T-cell (primary cell): ENCODE results near the gene TTC24. TPM values are rescaled to one million over a fixed set of nuclear protein-coding genes. Genes with fewer than 3 reads are reported as not detected.

Experiments used
- ATAC-seq, 4 experiments: fragments of 200-7000 bp in 3 of 4; fragments of 150-1000 bp in 1 of 4; cut with Tn5 transposase; replicated peaks in 1 of 4; 1 replicate in 3 of 4; 2 replicates in 1 of 4; pipeline ENCODE4 v1.10.0; 2021; ENCODE audit warnings: moderate library complexity in 3 of 4, mild to moderate bottlenecking in 2 of 4, moderate number of reproducible peaks in 1 of 4
- CTCF ChIA-PET, 2 donors: fragments of 300-600 bp; sonication (Branson Sonifier 250); formaldehyde crosslinking; loops; one replicate each; lab custom pipeline; 2022; ENCODE audit warnings: antibody characterized with exemption in 2 of 2; lab: Charles Lee
- POLR2A ChIA-PET, 2 donors: fragments of 300-600 bp; sonication (Branson Sonifier 250); formaldehyde crosslinking; loops; one replicate each; lab custom pipeline; 2022; ENCODE audit warnings: antibody characterized with exemption in 2 of 2; lab: Charles Lee
- DNase-seq, 35 experiments: peaks; one replicate each; pipeline versions ENCODE4 v3.0.0 to v3.0.0-alpha.2; 2013 to 2023
- H3K27ac ChIP-seq: one replicate; pipeline ENCODE4 v1.5.1; 2013; ENCODE audit warnings: low read length
- H3K27me3 ChIP-seq, 2 experiments: replicated peaks in 1 of 2; 1 replicate in 1 of 2; 2 replicates in 1 of 2; pipeline versions ENCODE4 v1.6.1 to v1.7.0; 2013; ENCODE audit warnings: low read length in 1 of 2, mixed read lengths in 1 of 2; ENCODE audit not compliant: control insufficient read depth in 2 of 2, insufficient read depth in 2 of 2; ENCODE audit errors: extremely low read depth in 1 of 2
- H3K36me3 ChIP-seq, 2 donors: 1 replicate in 1 of 2; 2 replicates in 1 of 2; pipeline versions ENCODE4 v1.6.1 to v1.7.0; 2013; ENCODE audit warnings: low read length in 1 of 2; ENCODE audit not compliant: control insufficient read depth in 2 of 2, insufficient read depth in 1 of 2; ENCODE audit errors: extremely low read depth in 1 of 2
- H3K4me1 ChIP-seq, 2 experiments: 1 replicate in 1 of 2; 2 replicates in 1 of 2; pipeline versions ENCODE4 v1.6.1 to v1.7.0; 2013; ENCODE audit warnings: low read length in 2 of 2, mixed read lengths in 1 of 2; ENCODE audit not compliant: insufficient read depth in 2 of 2, control insufficient read depth in 1 of 2; ENCODE audit errors: extremely low read depth in 1 of 2
- H3K4me3 ChIP-seq, 2 donors: 1 replicate in 1 of 2; 2 replicates in 1 of 2; pipeline versions ENCODE4 v1.5.1 to v1.7.0; 2013; ENCODE audit warnings: mild to moderate bottlenecking in 2 of 2, low read length in 1 of 2, moderate library complexity in 1 of 2; ENCODE audit not compliant: control insufficient read depth in 1 of 2; ENCODE audit errors: extremely low read depth in 1 of 2
- H3K9me3 ChIP-seq: 2 replicates; pipeline ENCODE4 v1.7.0; 2013
- H3K27ac Mint-ChIP-seq, 2 donors: one replicate each; pipeline ENCODE4 v1.8.0; 2020 to 2021; ENCODE audit warnings: mild to moderate bottlenecking in 2 of 2, mixed read lengths in 2 of 2
- H3K27me3 Mint-ChIP-seq, 2 donors: one replicate each; pipeline ENCODE4 v1.8.0; 2021 to 2022; ENCODE audit warnings: mixed read lengths in 2 of 2
- H3K36me3 Mint-ChIP-seq: one replicate; pipeline ENCODE4 v1.8.0; 2021; ENCODE audit warnings: mixed read lengths
- H3K4me1 Mint-ChIP-seq, 3 donors: one replicate each; pipeline ENCODE4 v1.8.0; 2020 to 2022; ENCODE audit warnings: mixed read lengths in 3 of 3, mild to moderate bottlenecking in 1 of 3
- H3K4me3 Mint-ChIP-seq, 3 donors: one replicate each; pipeline ENCODE4 v1.8.0; 2020 to 2022; ENCODE audit warnings: mild to moderate bottlenecking in 3 of 3, mixed read lengths in 3 of 3, moderate library complexity in 3 of 3
- H3K9me3 Mint-ChIP-seq, 3 donors: one replicate each; pipeline ENCODE4 v1.8.0; 2020 to 2022; ENCODE audit warnings: mixed read lengths in 3 of 3
- WGBS: methylation state at CpG from one replicate; pipeline ENCODE4 v1.1.5; 2013; ENCODE audit warnings: missing lambda C conversion rate; ENCODE audit not compliant: insufficient coverage; 5-methylcytosine and 5-hydroxymethylcytosine counted together
- total RNA-seq, 35 experiments: library from RNA in 6 of 35; stranded (reverse) in 6 of 35; fragments of 120-200 nt in 1 of 35; gene quantifications; one replicate each; pipeline versions ENCODE4 v1.2.1 to v1.2.4 and lab custom pipeline; 2013 to 2026

Gene TTC24
- total RNA-seq, 5 donors from 2014 or later (not counting 1 experiment from before 2014, with no cell fraction given), result 9.9 to 43.6 (median 16.4) TPM

GRCh38 chr1:156547434-156547833, 32.1 kb upstream of the TTC24 start:
- Histone ChIP-seq H3K27me3 (peaks cover 0 to 3% of the 10 kb centered on the region in 2 experiments), H3K4me1 (no peaks in the 10 kb centered on the region), H3K36me3 (no peaks in the 10 kb centered on the region), H3K4me3 (no peak overlapping the region), H3K9me3 (no peaks in the 10 kb centered on the region), H3K27ac (no peak overlapping the region)
- Mint-ChIP-seq H3K4me3 (no peak overlapping the region), H3K27me3 (no peaks in the 10 kb centered on the region), H3K36me3 (no peaks in the 10 kb centered on the region), H3K9me3 (no peaks in the 10 kb centered on the region), H3K4me1 (peaks cover 0 to 4% (median 0%) of the 10 kb centered on the region in 3 donors), H3K27ac (no peak overlapping the region)
- ChIA-PET POLR2A (no interaction called here), CTCF (no interaction called here)
- DNase-seq, result no peak
- 88% methylated on average over 1 of the region's 4 CpGs for WGBS
- ATAC-seq, result no peak

- Histone ChIP-seq H3K4me3 (no peak overlapping the region), H3K27ac (no peak overlapping the region), H3K4me1 (no peaks in the 10 kb centered on the region), H3K9me3 (no peaks in the 10 kb centered on the region), H3K27me3 (peaks cover 0 to 3% of the 10 kb centered on the region in 2 experiments), H3K36me3 (no peaks in the 10 kb centered on the region)
- Mint-ChIP-seq H3K4me1 (peaks cover 0 to 5% (median 0%) of the 10 kb centered on the region in 3 donors), H3K27me3 (no peaks in the 10 kb centered on the region), H3K9me3 (no peaks in the 10 kb centered on the region), H3K36me3 (no peaks in the 10 kb centered on the region), H3K4me3 (no peak overlapping the region), H3K27ac (no peak overlapping the region)
- 98% methylated on average over 4 of the region's 9 CpGs for WGBS
- ChIA-PET POLR2A (no interaction called here), CTCF (no interaction called here)
- DNase-seq (no peak), ATAC-seq (no peak)
Measured at GRCh38 chr1:156547982-156548381, 31.5 kb upstream of the TTC24 start.

DNA sequence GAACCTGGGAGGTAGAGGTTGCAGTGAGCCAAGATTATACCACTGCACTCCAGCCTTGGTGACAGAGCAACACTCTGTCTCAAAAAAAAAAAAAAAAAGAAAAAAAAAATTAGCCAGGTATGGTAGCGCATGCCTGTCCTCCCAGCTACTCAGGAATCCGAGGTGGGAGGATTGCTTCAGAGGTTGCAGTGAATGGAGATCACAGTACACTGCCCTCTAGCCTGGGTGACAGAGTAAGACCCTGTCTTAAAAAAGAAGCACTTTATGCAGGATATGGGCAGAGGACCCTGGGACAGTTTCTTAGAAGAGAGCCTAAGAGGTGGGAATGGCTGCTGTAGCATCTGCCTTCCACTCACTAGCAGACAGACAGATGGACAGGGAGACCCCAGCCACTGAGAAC, 30.1 kb upstream of the TTC24 start:
- H3K27me3 Mint-ChIP-seq, result no peaks in the 10 kb centered on the region
- Histone ChIP-seq H3K36me3 (no peaks in the 10 kb centered on the region), H3K27ac (no peak overlapping the region), H3K4me3 (no peak overlapping the region), H3K9me3 (no peaks in the 10 kb centered on the region), H3K27me3 (peaks cover 0 to 3% of the 10 kb centered on the region in 2 experiments), H3K4me1 (no peaks in the 10 kb centered on the region)
- peaks cover 2% of the 10 kb centered on the region for H3K36me3 Mint-ChIP-seq
- no peaks in the 10 kb centered on the region for H3K9me3 Mint-ChIP-seq
- H3K4me1 Mint-ChIP-seq, result peaks cover 0 to 8% (median 2%) of the 10 kb centered on the region in 3 donors
- 100% methylated on average over 2 of the region's 2 CpGs for WGBS
- DNase-seq, result peak in 1 of 35 experiments; percentile 17
- no peak for ATAC-seq
- ChIA-PET CTCF (interaction anchor here in 1 of 2 donors (0.6 kb wide), 1 partner anchor 63 kb away, joined by 3 read pairs; no protein-coding TSS in a partner anchor), POLR2A (no interaction called here)
- no peak overlapping the region for H3K4me3 Mint-ChIP-seq
- H3K27ac Mint-ChIP-seq, result peak overlapping the region in 1 of 2 donors; percentile 23

- whole genome bisulfite sequencing, result 100% methylated on average over 1 of the region's 1 CpG
- ChIA-PET CTCF (no interaction called here), POLR2A (no interaction called here)
- DNase-seq (no peak), ATAC-seq (no peak)
- H3K27me3 Mint-ChIP-seq, result no peaks in the 10 kb centered on the region
- no peak overlapping the region for H3K27ac Mint-ChIP-seq
- peaks cover 0 to 3% of the 10 kb centered on the region in 2 experiments for H3K27me3 ChIP-seq
- no peak overlapping the region for H3K27ac ChIP-seq
- no peaks in the 10 kb centered on the region for H3K9me3 Mint-ChIP-seq
- peaks cover 0 to 8% (median 2%) of the 10 kb centered on the region in 3 donors for H3K4me1 Mint-ChIP-seq
- H3K36me3 ChIP-seq, result no peaks in the 10 kb centered on the region
- H3K36me3 Mint-ChIP-seq, result peaks cover 2% of the 10 kb centered on the region
- H3K9me3 ChIP-seq, result no peaks in the 10 kb centered on the region
- no peaks in the 10 kb centered on the region for H3K4me1 ChIP-seq
- H3K4me3 ChIP-seq, result no peak overlapping the region
- no peak overlapping the region for H3K4me3 Mint-ChIP-seq
Measured at GRCh38 chr1:156549831-156550230, 29.7 kb upstream of the TTC24 start.

DNA sequence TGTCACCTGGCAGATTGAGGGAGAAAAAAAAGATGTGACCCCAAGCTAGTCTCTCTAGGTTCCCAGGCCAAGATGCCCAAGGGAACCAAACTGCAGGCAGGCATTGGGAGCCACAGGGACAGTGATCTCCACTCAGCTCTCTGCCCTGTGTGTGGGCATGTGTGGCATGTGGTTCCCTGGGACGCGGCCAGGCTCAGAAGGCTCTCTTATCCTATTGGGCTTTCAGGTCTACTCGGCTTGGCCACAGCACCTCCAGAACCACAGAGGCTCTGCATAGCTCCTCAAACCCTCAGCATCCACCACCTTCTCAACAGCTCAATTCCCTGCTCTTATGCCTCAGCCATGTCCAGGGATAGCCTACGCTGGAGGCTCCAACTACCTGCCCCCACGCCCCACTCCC, 29.2 kb upstream of the TTC24 start:
- H3K27me3 ChIP-seq, result peaks cover 0 to 3% of the 10 kb centered on the region in 2 experiments
- DNase-seq (no peak), ATAC-seq (no peak)
- no peaks in the 10 kb centered on the region for H3K36me3 ChIP-seq
- no peak overlapping the region for H3K27ac ChIP-seq
- Mint-ChIP-seq H3K27ac (no peak overlapping the region), H3K27me3 (no peaks in the 10 kb centered on the region), H3K4me1 (peaks cover 0 to 8% (median 2%) of the 10 kb centered on the region in 3 donors), H3K4me3 (no peak overlapping the region), H3K36me3 (peaks cover 2% of the 10 kb centered on the region), H3K9me3 (no peaks in the 10 kb centered on the region)
- 100% methylated on average over 3 of the region's 5 CpGs for WGBS
- no peaks in the 10 kb centered on the region for H3K9me3 ChIP-seq
- no peaks in the 10 kb centered on the region for H3K4me1 ChIP-seq
- POLR2A ChIA-PET, result no interaction called here
- H3K4me3 ChIP-seq, result no peak overlapping the region
- CTCF ChIA-PET, result interaction anchor here in 1 of 2 donors (0.8 kb wide), 1 partner anchor 28 kb away, joined by 4 read pairs; no protein-coding TSS in a partner anchor

GRCh38 chr1:156551066-156551643, 28.4 kb upstream of the TTC24 start:
- no peaks in the 10 kb centered on the region for H3K27me3 Mint-ChIP-seq
- WGBS, result 72% methylated on average over 3 of the region's 3 CpGs
- no peak overlapping the region for H3K4me3 ChIP-seq
- no peaks in the 10 kb centered on the region for H3K9me3 Mint-ChIP-seq
- H3K27ac ChIP-seq, result no peak overlapping the region
- no peak overlapping the region for H3K27ac Mint-ChIP-seq
- no peak overlapping the region for H3K4me3 Mint-ChIP-seq
- no peaks in the 10 kb centered on the region for H3K9me3 ChIP-seq
- H3K27me3 ChIP-seq, result peaks cover 0 to 3% of the 10 kb centered on the region in 2 experiments
- no peak for DNase-seq
- peaks cover 2% of the 10 kb centered on the region for H3K36me3 Mint-ChIP-seq
- ChIA-PET POLR2A (no interaction called here), CTCF (interaction anchor here in 1 of 2 donors (0.8 kb wide), 2 partner anchors 27 to 71 kb away, joined by 3 to 4 read pairs; no protein-coding TSS in a partner anchor)
- H3K36me3 ChIP-seq, result no peaks in the 10 kb centered on the region
- ATAC-seq, result no peak
- H3K4me1 Mint-ChIP-seq, result peaks cover 0 to 8% (median 2%) of the 10 kb centered on the region in 3 donors
- no peaks in the 10 kb centered on the region for H3K4me1 ChIP-seq
